HUDEP-2 (cell line): ENCODE results near the gene CLEC4A.
"Not testable (repeated sequence)": the region's sequence is repeated elsewhere in the genome, so short reads cannot be mapped to it uniquely, and the experiment has no call there.

Source experiments
- DNase-seq, 76 experiments: peaks; one replicate each; lab custom pipeline; 2025; ENCODE audit not compliant: unreplicated experiment in 76 of 76; lab: John Stamatoyannopoulos, UW

The CLEC4A gene

DNA sequence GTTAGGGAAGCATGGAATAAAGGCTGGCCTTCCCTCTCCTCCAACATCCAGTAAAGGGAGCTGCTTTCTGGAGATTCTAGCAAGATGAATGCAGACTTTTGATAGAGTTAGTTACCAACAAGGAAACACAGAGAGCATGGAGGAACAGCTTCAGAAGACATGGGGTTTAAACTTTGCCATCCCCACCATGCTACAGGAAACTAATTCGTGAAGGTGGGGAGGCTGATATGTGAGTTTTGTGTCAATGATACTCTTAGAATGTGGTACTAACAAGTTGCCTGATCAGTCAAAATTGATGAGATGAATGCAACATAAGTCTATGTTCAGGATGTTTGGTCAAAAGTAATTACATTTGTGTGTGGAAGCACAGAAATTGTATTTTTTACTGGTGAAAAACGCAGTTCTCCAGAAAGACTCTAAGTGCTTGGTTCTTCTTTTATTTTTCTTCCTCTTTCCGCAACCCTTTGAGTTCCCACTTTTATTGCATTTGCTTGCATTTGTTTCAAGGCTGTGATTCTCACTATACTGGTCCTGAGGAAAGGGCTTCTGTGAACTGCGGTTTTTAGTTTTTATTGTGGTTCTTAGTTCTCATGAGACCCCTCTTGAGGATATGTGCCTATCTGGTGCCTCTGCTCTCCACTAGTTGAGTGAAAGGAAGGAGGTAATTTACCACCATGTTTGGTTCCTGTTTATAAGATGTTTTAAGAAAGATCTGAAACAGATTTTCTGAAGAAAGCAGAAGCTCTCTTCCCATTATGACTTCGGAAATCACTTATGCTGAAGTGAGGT lies at the start of gene CLEC4A:
Gene CLEC4A (plus strand): TSS at position 494 of the 789 bp plus-strand sequence. CDS start 262 bp downstream, at position 756.
- DNase-seq, result no peak

GRCh38 chr12:8075935-8076334 lies 47.5 kb upstream of the CLEC4A start:
- no peak for DNase-seq

GRCh38 chr12:8076366-8076765 lies 47.1 kb upstream of the CLEC4A start:
- no peak for DNase-seq

GRCh38 chr12:8077207-8077606 lies 46.2 kb upstream of the CLEC4A start:
- DNase-seq, result no peak

DNA sequence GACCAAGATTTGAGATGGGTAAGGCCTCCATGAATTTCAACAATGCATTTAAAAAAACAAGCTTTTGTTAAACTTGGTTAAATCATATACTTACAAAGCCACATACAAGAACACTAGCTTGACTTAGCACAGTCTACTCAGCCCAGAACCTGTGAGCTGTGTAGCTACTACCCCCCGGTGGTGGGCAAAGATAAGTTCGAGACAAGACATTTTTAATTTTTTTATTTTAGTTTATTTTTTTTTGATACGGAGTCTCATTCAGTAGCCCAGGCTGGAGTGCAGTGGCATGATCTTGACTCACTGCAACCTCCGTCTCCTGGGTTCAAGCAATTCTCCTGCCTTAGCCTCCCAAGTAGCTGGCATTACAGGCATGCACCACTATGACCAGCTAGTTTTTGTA lies 45.0 kb upstream of the CLEC4A start:
- DNase-seq, result peak in 36 of 76 experiments; percentile 2 to 40 (median 16)

GRCh38 chr12:8078916-8079315 lies 44.5 kb upstream of the CLEC4A start:
- no peak for DNase-seq

DNA sequence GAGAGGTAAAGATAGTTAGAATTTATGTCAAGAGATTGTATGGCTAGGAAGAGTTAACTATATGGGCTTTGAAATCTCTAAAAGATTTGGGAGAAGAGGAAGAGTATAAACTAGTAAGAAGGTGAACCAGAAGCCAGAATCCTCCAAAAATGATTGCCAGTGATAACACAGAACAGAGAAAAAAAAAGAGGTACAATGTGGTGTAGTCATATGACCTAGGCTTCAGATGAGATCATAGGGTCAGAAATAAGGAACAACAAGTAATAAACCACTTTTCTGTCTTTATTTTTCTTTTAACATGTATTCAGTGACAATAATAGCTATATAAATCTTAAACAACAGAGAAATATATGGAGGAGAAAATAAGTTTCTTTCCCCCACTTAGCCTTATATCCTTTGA lies 43.3 kb upstream of the CLEC4A start:
- peak in 2 of 76 experiments; percentile 11 to 12 for DNase-seq

DNA sequence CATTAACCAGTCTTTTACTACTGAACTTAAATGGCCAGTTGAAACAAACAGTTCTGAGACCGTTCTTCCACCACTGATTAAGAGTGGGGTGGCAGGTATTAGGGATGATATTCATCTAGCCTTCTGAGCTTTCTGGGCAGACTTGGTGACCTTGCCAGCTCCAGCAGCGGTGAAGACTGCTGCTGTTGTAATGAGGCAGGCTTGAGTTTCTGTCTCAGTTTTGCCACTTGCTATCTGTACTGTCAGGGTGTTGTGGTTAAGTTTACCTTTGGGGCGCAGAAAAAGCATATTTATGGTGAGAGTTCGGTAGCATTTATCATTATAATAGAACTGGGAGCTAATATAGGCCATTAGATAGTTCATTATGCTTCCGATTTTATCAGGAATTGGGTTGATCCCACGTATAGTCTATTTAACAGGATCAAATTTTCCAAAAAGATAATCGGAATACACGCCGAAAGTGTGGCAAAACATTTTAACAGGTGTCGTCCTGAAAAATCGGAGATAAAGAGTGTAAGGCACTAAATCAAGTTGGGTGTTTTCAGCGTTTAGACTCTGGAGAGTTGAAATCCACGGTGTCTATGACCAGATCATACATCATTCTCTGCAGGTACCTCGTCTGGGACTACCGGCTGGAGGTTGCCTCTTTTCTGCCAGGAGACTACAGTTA lies 42.0 kb upstream of the CLEC4A start:
- DNase-seq, result peak in 20 of 76 experiments; percentile 1 to 51 (median 16)

GRCh38 chr12:8082808-8083100 lies 40.7 kb upstream of the CLEC4A start:
- DNase-seq, result peak in 1 of 76 experiments; percentile 37

DNA sequence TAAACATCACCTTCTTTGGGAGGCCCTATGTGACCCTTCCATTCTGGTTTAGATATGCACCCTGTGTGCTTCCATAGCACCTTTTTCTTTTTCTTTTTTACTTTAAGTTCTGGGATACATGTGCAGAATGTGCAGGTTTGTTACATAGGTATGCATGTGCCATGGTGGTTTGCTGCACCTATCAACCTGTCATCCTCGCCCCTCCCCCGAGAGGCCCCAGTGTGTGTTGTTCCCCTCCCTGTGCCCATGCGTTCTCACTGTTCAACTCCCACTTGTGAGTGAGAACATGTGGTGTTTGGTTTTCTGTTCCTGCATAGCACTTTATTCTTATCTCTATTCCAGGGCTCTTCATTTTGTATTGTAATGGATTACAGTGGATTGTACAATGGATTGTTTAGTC lies 39.1 kb upstream of the CLEC4A start:
- peak in 15 of 76 experiments; percentile 1 to 27 (median 8) for DNase-seq

- DNase-seq, result no peak
These were observed 35.8 kb upstream of the CLEC4A start for GRCh38 chr12:8087666-8088065.

- no peak for DNase-seq
These were observed 34.8 kb upstream of the CLEC4A start for GRCh38 chr12:8088574-8088973.

GRCh38 chr12:8089277-8089676 lies 34.1 kb upstream of the CLEC4A start:
- DNase-seq, result not testable (repeated sequence)

- DNase-seq, result no peak
These were observed 33.7 kb upstream of the CLEC4A start for GRCh38 chr12:8089716-8090115.

- DNase-seq, result no peak
These were observed 30.1 kb upstream of the CLEC4A start for GRCh38 chr12:8093291-8093690.

DNA sequence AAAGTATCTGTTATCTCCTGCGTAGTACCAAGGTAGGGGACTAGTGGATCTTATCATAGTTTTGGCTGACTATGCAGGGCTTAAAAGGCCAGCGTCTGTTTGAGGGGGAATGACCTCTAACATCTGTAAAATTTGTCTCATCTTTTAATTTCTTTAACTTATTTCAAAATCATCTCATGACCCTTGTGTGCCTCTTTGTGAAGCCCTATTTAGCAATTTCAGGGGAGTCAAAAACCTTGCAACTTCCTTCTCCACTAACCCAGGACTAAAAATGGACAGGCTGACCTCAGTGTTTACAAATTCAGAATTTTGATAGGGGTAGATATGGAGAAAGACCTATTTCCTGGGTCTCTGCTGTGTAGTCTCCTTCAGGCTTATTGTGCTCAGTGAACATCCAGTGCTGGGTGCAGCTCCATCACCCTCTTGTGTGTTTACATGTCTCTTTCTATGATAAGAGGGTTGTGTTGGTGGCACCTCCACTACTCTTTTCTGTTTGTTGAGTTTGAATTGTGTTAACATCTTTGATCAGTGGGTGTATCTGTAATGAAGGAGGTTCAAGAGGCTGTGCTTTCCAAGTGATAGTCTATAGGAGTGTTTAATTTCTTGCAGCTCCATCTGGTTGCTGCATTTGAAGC lies 27.0 kb upstream of the CLEC4A start:
- no peak for DNase-seq

GRCh38 chr12:8099235-8099634 lies 24.2 kb upstream of the CLEC4A start:
- no peak for DNase-seq

DNA sequence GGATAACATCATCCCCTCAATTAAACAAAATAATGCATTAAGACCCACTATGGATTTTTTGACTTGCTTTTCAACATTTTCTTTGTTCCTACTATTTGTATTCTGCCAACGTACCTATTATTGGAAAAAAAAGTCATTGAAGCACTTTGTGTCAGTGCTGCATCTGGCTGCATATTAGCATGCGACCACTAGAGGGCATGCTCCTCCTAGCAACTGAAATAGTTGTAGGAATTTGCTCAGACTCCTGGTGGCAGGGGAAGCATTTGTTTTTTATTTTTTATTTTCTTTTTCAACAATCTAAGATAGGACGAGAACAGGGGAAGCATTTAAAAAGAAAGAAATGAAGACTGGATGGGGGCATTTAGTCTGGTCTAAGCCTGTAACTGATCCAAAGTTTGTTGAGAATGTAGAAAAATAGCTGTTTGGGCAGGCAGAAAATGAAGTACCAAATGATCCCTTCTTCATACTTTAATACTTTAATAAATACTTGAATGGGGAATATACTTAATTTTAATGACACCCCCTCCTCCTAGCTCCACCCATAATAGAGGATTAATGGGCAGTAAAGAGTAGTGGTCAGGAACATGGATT lies 14.5 kb upstream of the CLEC4A start:
- peak in 64 of 76 experiments; percentile 5 to 76 (median 48) for DNase-seq

GRCh38 chr12:8113117-8113516 lies 10.3 kb upstream of the CLEC4A start:
- not testable (repeated sequence) for DNase-seq

DNA sequence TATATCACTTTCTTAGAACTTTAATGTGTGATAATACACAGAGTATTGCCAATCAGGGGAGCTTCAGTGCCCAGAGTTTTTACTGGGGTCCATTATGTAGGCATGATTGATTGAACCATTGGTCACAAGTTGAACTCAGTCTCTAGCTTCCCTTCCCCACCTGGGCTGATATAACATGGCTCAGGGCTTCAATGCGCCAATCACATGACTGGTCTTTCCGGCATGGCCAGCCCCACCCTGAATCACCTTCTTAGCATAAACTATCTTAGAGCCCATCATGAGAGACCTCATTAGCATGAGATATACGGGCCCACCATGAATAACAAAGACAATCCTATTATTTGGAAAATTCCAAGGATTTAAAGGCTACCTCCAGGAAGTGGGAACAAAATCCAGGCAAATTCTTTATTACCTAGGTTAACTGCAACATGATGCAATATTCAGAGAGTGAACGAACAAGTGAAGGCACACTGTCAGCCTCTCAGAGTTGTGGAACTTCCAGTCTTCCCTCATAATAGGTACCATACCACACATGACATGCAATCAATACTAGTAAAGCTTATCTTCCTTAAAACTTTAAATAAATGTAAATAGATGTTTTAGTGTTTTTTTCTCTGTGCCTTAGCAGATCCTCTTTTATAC lies 3.2 kb upstream of the CLEC4A start:
- no peak for DNase-seq

DNA sequence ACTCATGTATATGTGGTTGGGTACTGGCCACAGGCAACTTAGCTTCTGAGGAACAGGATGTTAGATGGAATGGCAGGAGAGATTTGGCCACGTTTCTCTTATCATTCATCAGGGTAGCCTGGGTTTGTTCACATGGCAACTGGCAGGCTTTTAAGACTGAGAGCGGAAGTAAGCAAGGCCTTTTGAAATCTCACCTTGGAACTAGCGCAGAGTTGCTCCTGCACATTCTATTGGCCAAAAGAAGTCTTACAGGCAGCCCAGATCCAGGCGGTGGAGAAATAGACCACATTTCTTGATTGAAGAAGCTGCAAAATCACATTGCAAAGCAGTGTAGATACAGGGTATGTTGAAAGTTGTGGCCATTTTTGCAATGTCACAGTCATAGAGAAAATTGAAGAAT lies 3.7 kb downstream of the CLEC4A start:
- no peak for DNase-seq
